Prostate gland (tissue), 2 donors: ENCODE results near the gene SND1. TPM values are rescaled to one million over a fixed set of nuclear protein-coding genes. Genes with fewer than 3 reads are reported as not detected.

Experiments used
- DNase-seq: peaks from one replicate; pipeline ENCODE4 v3.0.0-alpha.2; 2019; ENCODE audit warnings: low spot score
- H3K27ac ChIP-seq, 2 donors: fragments of 200-600 bp; sonication (generic); 2 replicates each; pipeline ENCODE4 v1.5.1; 2017 to 2019
- H3K27me3 ChIP-seq: fragments of 200-600 bp; sonication (generic); replicated peaks from 2 replicates; pipeline ENCODE4 v1.5.1; 2019; ENCODE audit not compliant: insufficient read depth
- H3K36me3 ChIP-seq, 2 donors: fragments of 200-600 bp; sonication (generic); 1 replicate in 1 of 2; 2 replicates in 1 of 2; pipeline versions ENCODE4 v1.5.1 to v1.8.1; 2017 to 2019
- H3K4me1 ChIP-seq: fragments of 200-600 bp; sonication (generic); replicated peaks from 2 replicates; pipeline ENCODE4 v1.5.1; 2019
- H3K4me3 ChIP-seq, 2 donors: fragments of 200-600 bp; sonication (generic); 2 replicates each; pipeline ENCODE4 v1.5.1; 2017 to 2019
- H3K9me3 ChIP-seq: fragments of 200-600 bp; sonication (generic); 2 replicates; pipeline ENCODE4 v1.5.1; 2017
- POLR2A ChIP-seq: fragments of 450-650 bp; IDR thresholded peaks from one replicate; pipeline ENCODE4 v1.6.1; 2016; ENCODE audit warnings: antibody characterized with exemption, mild to moderate bottlenecking
- POLR2AphosphoS5 ChIP-seq: sonication (generic); formaldehyde crosslinking; IDR thresholded peaks from one replicate; pipeline ENCODE4 v1.6.1; 2017; ENCODE audit warnings: antibody characterized with exemption
- WGBS: methylation state at CpG from one replicate; pipeline ENCODE4 v1.1.5; 2018; 5-methylcytosine and 5-hydroxymethylcytosine counted together
- intact Hi-C: fragments of 100-400 bp; cut with DNase I; formaldehyde crosslinking; loops from one replicate; pipeline ENCODE4 v1.14.2; 2022
- total RNA-seq, 2 donors: library from RNA; depleted of rRNA; stranded (reverse); fragments of >200 nt; gene quantifications; one replicate each; pipeline ENCODE4 v1.1.0, GENCODE V29; 2016
- TF ChIP-seq, protein P1 (sequence below), 4 experiments: fragments of 200-600 bp in 2 of 4; fragments of 450-650 bp in 2 of 4; sonication (generic) in 2 of 4; IDR thresholded peaks; 1 replicate in 3 of 4; 2 replicates in 1 of 4; pipeline ENCODE4 v1.5.1; 2016 to 2019; ENCODE audit warnings: antibody characterized with exemption in 4 of 4, mild to moderate bottlenecking in 2 of 4, moderate library complexity in 2 of 4

The SND1 gene
- total RNA-seq, 2 donors from 2014 or later, result 175 to 190 TPM

- TF ChIP-seq POLR2A (no peak), POLR2AphosphoS5 (peak; percentile 35)
- intact Hi-C loops, result no loop called here
- H3K27me3 ChIP-seq, result no peaks in the 10 kb centered on the region
- H3K4me1 ChIP-seq, result no peaks in the 10 kb centered on the region
- no peak overlapping the region for H3K4me3 ChIP-seq
- no peak overlapping the region for H3K27ac ChIP-seq
- H3K9me3 ChIP-seq, result no peaks in the 10 kb centered on the region
- no peaks in the 10 kb centered on the region for H3K36me3 ChIP-seq
- DNase-seq, result peak; percentile 5
Measured at GRCh38 chr7:127946111-127946510, 294.1 kb downstream of the SND1 start.

- no peaks in the 10 kb centered on the region for H3K27me3 ChIP-seq
- H3K36me3 ChIP-seq, result no peaks in the 10 kb centered on the region
- H3K4me1 ChIP-seq, result no peaks in the 10 kb centered on the region
- TF ChIP-seq POLR2AphosphoS5 (no peak), POLR2A (no peak)
- TF ChIP-seq, protein P1, sequence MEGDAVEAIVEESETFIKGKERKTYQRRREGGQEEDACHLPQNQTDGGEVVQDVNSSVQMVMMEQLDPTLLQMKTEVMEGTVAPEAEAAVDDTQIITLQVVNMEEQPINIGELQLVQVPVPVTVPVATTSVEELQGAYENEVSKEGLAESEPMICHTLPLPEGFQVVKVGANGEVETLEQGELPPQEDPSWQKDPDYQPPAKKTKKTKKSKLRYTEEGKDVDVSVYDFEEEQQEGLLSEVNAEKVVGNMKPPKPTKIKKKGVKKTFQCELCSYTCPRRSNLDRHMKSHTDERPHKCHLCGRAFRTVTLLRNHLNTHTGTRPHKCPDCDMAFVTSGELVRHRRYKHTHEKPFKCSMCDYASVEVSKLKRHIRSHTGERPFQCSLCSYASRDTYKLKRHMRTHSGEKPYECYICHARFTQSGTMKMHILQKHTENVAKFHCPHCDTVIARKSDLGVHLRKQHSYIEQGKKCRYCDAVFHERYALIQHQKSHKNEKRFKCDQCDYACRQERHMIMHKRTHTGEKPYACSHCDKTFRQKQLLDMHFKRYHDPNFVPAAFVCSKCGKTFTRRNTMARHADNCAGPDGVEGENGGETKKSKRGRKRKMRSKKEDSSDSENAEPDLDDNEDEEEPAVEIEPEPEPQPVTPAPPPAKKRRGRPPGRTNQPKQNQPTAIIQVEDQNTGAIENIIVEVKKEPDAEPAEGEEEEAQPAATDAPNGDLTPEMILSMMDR (IDR thresholded peaks at IDR 0.05), result no peak
- intact Hi-C loops, result no loop called here
- no peaks in the 10 kb centered on the region for H3K9me3 ChIP-seq
- no peak overlapping the region for H3K4me3 ChIP-seq
- no peak overlapping the region for H3K27ac ChIP-seq
- WGBS, result 97% methylated on average over 1 of the region's 1 CpG
- DNase-seq, result no peak
Measured at GRCh38 chr7:127946847-127947246, 294.9 kb downstream of the SND1 start.

- WGBS, result 92% methylated on average over 2 of the region's 2 CpGs
Measured at GRCh38 chr7:127948312-127948711, 296.3 kb downstream of the SND1 start.

DNA sequence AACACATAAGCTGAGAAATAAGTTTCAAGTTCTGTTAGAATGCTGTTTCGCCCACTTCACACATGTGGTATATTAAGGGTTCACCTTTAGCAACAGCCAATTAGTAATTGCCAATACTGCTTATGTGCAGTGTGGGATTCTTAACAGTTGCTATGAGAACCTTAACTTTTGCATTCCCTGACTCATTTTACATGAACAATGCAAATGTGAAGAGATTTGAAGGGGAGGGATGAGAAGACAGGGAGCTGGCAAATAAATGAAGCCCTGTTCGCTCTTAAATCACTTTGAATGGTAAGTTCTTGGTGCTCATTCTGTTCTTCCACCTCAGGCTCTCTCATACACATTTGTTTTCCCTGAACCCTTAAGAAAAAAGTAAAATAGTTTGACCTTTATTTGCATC, 296.9 kb downstream of the SND1 start:
- H3K27me3 ChIP-seq, result no peaks in the 10 kb centered on the region
- no peaks in the 10 kb centered on the region for H3K9me3 ChIP-seq
- no peak for TF ChIP-seq POLR2A
- TF ChIP-seq POLR2AphosphoS5, result no peak
- TF ChIP-seq, protein P1 (IDR thresholded peaks at IDR 0.05), result no peak
- H3K27ac ChIP-seq, result no peak overlapping the region
- 76% methylated on average over 2 of the region's 2 CpGs for WGBS
- DNase-seq, result no peak
- no peaks in the 10 kb centered on the region for H3K4me1 ChIP-seq
- H3K4me3 ChIP-seq, result no peak overlapping the region
- no peaks in the 10 kb centered on the region for H3K36me3 ChIP-seq
- intact Hi-C loops, result no loop called here

More at GRCh38 chr7:127948312-127948711, 296.3 kb downstream of the SND1 start:
- Histone ChIP-seq H3K27ac (no peak overlapping the region), H3K9me3 (no peaks in the 10 kb centered on the region), H3K27me3 (no peaks in the 10 kb centered on the region), H3K36me3 (no peaks in the 10 kb centered on the region), H3K4me1 (no peaks in the 10 kb centered on the region), H3K4me3 (no peak overlapping the region)
- no peak for DNase-seq
- intact Hi-C loops, result no loop called here
- TF ChIP-seq POLR2A (no peak), POLR2AphosphoS5 (no peak)
- TF ChIP-seq, protein P1 (IDR thresholded peaks at IDR 0.05), result no peak

DNA sequence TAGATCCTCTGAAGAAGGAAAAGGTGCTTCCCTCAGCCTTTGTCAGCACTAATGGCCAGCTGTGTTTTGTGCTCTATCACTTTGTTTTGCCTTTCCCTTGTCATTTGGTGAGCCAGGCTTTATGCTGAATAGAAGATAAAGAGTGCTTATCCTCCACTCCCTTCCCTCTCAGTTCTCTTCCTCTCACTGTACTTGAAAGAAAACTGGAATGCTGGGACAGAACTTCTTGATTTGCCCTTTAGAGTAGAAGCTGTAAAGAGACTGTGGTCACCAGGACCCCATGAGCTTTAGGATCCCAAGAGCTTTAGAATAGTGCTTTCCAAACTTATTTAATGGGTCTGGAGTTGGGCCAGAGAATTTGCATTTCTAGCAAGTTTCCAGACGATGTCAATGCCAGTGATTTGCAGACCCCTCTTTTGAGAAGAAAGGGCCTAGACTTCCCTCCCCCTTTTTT, 297.8 kb downstream of the SND1 start:
- Histone ChIP-seq H3K27me3 (no peaks in the 10 kb centered on the region), H3K36me3 (no peaks in the 10 kb centered on the region), H3K4me1 (no peaks in the 10 kb centered on the region), H3K9me3 (no peaks in the 10 kb centered on the region), H3K4me3 (no peak overlapping the region), H3K27ac (no peak overlapping the region)
- TF ChIP-seq POLR2A, result no peak
- TF ChIP-seq, protein P1 (IDR thresholded peaks at IDR 0.05), result no peak
- no peak for TF ChIP-seq POLR2AphosphoS5
- intact Hi-C loops, result no loop called here
- DNase-seq, result no peak
- WGBS, result 28% methylated on average over 1 of the region's 1 CpG
